AG09309 (cell line): ENCODE results near the gene FHAD1.

Experiments
- DNase-seq: peaks from one replicate; pipeline ENCODE4 v3.0.0-alpha.2; 2010; ENCODE audit warnings: low read depth
- H3K4me3 ChIP-seq: 2 replicates; pipeline ENCODE4 v1.5.1; 2011; ENCODE audit warnings: mild to moderate bottlenecking, low read depth, low read length, moderate library complexity; ENCODE audit not compliant: control insufficient read depth
- TF ChIP-seq, protein P1 (sequence below): IDR thresholded peaks from 2 replicates; pipeline ENCODE4 v1.5.1; 2011; ENCODE audit warnings: mild to moderate bottlenecking, low read depth, low read length, inconsistent platforms; ENCODE audit not compliant: insufficient read depth, control insufficient read depth; ENCODE audit errors: missing control alignments

Gene FHAD1

DNA sequence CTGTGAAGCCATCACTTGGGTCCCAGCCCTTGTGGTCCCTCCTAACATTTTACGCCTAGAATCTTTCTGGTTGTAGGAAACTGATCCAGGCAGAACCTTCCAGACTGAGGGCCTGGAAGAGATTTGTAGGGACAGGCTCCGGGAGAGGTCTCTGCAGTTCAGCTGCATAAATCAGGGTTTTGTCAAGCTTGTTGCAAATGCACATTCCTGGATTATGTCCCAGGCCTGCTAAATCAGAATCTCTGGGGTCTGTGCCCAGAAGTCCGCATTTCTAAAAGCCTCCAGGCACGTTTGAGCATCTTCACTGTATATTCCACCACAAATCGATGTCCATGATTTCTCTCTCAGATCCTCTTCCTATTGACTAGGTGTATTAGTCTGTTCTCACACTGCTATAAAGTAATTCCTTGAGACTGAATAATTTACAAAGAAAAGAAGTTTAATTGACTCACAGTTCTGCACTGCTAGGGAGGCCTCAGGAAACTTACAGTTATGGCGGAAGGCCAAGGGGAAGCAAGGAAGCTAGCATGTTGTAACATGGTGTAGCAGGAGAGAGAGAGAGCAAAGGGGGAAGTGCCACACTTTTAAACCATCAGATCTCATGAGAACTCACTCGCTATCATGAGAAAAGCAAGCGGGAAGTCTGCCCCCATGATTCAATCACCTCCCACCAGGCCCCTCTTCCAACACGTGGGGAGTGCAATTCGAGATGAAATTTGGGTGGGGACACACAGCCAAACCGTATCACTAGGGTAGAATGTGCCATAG is 1.2 kb upstream of the FHAD1 start:
- DNase-seq, result no peak
- no peak overlapping the region for H3K4me3 ChIP-seq
- TF ChIP-seq, protein P1, sequence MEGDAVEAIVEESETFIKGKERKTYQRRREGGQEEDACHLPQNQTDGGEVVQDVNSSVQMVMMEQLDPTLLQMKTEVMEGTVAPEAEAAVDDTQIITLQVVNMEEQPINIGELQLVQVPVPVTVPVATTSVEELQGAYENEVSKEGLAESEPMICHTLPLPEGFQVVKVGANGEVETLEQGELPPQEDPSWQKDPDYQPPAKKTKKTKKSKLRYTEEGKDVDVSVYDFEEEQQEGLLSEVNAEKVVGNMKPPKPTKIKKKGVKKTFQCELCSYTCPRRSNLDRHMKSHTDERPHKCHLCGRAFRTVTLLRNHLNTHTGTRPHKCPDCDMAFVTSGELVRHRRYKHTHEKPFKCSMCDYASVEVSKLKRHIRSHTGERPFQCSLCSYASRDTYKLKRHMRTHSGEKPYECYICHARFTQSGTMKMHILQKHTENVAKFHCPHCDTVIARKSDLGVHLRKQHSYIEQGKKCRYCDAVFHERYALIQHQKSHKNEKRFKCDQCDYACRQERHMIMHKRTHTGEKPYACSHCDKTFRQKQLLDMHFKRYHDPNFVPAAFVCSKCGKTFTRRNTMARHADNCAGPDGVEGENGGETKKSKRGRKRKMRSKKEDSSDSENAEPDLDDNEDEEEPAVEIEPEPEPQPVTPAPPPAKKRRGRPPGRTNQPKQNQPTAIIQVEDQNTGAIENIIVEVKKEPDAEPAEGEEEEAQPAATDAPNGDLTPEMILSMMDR, result no peak

DNA sequence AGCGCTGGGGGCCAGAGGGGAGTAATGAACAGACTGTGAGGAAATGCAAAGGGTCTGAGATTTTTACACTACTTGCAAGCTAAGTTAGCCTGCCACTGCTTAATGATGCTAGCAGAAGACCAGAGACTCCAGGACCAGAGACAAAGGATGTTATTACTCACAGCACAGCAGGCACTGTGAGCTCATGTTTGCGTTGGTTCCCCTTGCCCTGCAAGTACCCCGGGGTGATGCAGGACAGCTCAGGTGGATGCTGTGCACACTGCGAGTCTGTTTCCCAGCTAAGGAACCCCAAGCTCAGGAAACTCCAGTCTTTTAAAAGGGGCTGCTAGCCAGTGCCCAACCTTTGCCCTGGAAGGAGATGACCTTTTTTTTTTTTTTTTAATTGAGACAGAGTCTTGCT is 1.2 kb downstream of the FHAD1 start:
- H3K4me3 ChIP-seq, result no peak overlapping the region
- DNase-seq, result no peak
- TF ChIP-seq, protein P1, result no peak

DNA sequence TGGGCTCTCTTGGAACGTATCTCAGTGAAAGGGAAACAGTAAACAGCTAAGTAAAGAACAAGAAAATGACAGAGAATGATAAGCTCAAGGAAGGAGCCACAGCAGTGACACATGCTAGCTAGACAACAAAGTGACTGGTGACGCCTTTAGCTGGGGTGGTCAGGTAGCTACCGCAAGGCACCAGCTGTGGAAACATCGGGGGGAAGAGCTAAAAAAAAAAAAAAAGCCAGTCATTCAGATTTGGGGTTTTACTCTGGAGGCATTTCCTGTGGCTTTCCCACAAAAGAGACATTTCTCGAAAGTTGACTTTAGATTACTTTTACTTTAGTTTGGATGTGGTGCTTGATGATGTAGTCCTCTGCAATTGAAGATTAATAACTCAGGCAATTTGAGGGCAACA is 2.1 kb downstream of the FHAD1 start:
- no peak overlapping the region for H3K4me3 ChIP-seq
- TF ChIP-seq, protein P1, result no peak
- no peak for DNase-seq

DNA sequence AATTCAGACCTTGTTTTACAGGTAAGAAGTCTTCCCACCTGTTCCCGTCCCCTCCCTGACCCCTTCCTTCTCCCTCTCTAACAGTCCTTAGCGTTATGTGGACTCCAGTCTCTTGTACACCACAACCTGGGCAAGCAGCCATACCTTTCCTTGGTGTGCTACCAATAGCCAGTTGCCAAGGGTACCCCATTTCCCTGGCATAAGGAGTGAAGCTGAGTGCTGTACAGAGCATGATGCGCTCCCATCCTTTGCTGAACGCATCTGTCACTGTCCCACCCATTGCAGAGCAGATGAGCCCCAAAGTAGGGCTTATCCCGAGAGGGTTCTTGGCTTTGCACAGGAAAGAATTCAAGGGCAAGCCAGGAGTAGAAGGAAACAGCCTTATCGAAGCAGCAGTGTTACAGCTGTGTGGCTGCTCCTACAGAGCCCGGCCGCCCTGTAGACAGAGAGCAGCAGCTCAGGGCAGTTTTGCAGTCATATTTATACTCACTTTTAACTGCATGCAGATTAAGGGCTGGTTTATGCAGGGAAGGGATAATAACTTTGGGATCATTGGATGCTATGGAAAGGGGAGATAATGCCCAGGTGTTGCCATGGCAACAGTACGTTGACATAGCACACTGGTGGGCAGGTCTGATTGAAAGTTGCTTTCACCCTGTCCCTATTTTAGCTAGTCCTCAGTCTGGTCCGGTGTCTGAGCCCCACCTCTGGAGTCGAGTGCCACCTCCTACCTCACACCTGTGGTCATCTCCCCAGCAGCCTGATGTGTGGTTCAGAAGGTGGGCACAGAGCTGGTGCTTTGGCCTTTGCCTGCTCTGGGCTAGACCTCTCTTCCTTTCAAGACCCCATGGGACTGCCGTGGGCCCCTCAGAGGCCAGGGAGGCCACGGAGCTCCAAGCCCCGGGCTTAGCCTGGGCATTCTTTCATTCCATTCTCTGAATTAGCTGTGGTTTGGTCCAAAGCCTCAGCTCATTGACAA is 5.1 kb downstream of the FHAD1 start:
- H3K4me3 ChIP-seq, result no peak overlapping the region
- TF ChIP-seq, protein P1, result no peak
- no peak for DNase-seq

DNA sequence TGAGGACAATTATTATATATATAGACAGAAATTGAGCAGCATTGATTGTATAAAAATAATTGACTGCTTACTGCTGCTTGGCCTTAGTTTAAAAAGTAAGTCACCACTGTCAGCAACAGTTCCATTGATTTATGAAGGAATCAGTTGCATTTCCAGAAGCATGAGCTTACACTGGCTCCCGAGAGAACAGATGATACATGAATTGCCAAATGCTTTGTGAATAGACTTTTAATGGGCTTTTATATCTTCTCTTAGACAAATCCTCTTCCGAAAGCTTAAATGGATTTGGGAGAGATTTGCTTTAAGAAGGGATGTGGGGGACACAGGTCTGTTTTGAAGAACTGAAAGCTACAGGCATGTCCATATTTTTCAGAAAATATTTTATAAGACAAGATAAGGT is 7.5 kb downstream of the FHAD1 start:
- no peak overlapping the region for H3K4me3 ChIP-seq
- TF ChIP-seq, protein P1, result no peak
- no peak for DNase-seq

DNA sequence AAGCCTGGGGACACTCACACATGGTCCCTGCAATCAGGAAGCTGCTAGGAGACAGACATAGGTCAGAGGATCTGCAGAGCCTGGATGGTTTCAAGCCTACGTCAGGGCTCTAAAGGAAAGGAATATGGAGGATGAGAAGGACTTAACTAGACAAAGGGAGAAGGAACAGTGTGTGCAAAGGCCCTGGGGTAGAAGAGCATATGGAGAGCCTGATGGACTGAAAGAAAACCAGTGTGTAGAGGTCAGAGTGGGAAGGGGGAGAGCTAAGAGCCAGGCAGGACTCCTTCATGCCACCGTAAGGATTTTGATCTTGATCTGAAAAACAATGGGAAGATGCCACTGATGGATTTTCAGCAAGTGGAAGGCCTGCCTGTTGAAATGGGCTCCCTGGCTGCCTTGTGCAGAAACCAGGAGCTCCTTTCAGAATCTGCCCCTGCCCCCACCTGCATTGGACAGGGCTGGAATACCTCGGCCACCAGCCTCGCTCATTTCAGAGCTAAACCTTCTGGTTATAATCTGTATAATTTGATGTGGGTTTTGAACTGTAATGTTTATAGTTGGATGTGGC is 8.6 kb downstream of the FHAD1 start:
- TF ChIP-seq, protein P1, result no peak
- no peak overlapping the region for H3K4me3 ChIP-seq
- no peak for DNase-seq
